Inflammatory macrophage treated with lipopolysaccharide for 4 hours (primary cell): ENCODE data around the gene PER3.

Experiments used
- DNase-seq: peaks from one replicate; pipeline ENCODE4 v3.0.0-alpha.2; 2020

PER3 gene

GRCh38 chr1:7783826-7784491, at the start of gene PER3:
TSS of gene PER3 (plus strand) at chr1:7784291. CDS start at chr1:7784878, 587 bp downstream.
- DNase-seq: peak; percentile 96

- DNase-seq: no peak
These were observed 46.0 kb upstream of the PER3 start for GRCh38 chr1:7738044-7738443.

- no peak for DNase-seq
These were observed 40.7 kb upstream of the PER3 start for GRCh38 chr1:7743346-7743745.

GRCh38 chr1:7744882-7745281, 39.2 kb upstream of the PER3 start:
- DNase-seq: no peak

GRCh38 chr1:7745783-7746182, 38.3 kb upstream of the PER3 start:
- DNase-seq: no peak

GRCh38 chr1:7747605-7748004, 36.5 kb upstream of the PER3 start:
- DNase-seq: no peak

- DNase-seq: no peak
These were observed 35.0 kb upstream of the PER3 start for GRCh38 chr1:7749126-7749525.

- DNase-seq: no peak
These were observed 32.9 kb upstream of the PER3 start for GRCh38 chr1:7751174-7751573.

GRCh38 chr1:7752512-7753417, 31.3 kb upstream of the PER3 start:
- DNase-seq: peak; percentile 57

GRCh38 chr1:7753641-7754040, 30.4 kb upstream of the PER3 start:
- DNase-seq: peak; percentile 79

- peak; percentile 12 for DNase-seq
These were observed 29.9 kb upstream of the PER3 start for GRCh38 chr1:7754234-7754633.

GRCh38 chr1:7755448-7755847, 28.6 kb upstream of the PER3 start:
- no peak for DNase-seq

- DNase-seq: no peak
These were observed 23.8 kb upstream of the PER3 start for GRCh38 chr1:7760245-7760644.

GRCh38 chr1:7761103-7761502, 23.0 kb upstream of the PER3 start:
- DNase-seq: no peak

GRCh38 chr1:7767176-7767575, 16.9 kb upstream of the PER3 start:
- DNase-seq: no peak

GRCh38 chr1:7768583-7768982, 15.5 kb upstream of the PER3 start:
- DNase-seq: no peak

GRCh38 chr1:7769673-7770412, 14.2 kb upstream of the PER3 start:
- no peak for DNase-seq

- DNase-seq: peak; percentile 90
These were observed 13.5 kb upstream of the PER3 start for GRCh38 chr1:7770669-7770996.

- DNase-seq: peak; percentile 89
These were observed 12.9 kb upstream of the PER3 start, which contains the start of gene VAMP3 for GRCh38 chr1:7770997-7771822. TSS of gene VAMP3 (plus strand) at chr1:7771296. CDS start at chr1:7771384, 88 bp downstream.

- DNase-seq: no peak
These were observed 12.2 kb upstream of the PER3 start for GRCh38 chr1:7771823-7772299.

- DNase-seq: no peak
These were observed 6.5 kb upstream of the PER3 start for GRCh38 chr1:7777591-7777990.

GRCh38 chr1:7778133-7778628, 5.9 kb upstream of the PER3 start:
- no peak for DNase-seq
